RWPE1 (cell line): ENCODE data around the gene SAAL1.

Experiments used
- CTCF ChIA-PET: fragments of 350-600 bp; sonication (Branson Sonifier 250); formaldehyde crosslinking; extraction: SDS; loops from one replicate; lab custom pipeline; 2021; lab: Yijun Ruan, JAX
- POLR2A ChIA-PET: fragments of 400-600 bp; formaldehyde crosslinking; extraction: SDS; loops from one replicate; lab custom pipeline; 2020; ENCODE audit warnings: antibody characterized with exemption; ENCODE audit not compliant: low non-redundant PET; lab: Yijun Ruan, JAX
- DNase-seq: peaks from one replicate; pipeline ENCODE4 v3.0.0; 2012; ENCODE audit warnings: low spot score
- H3K27ac ChIP-seq: fragments of 450-650 bp; 2 replicates; pipeline ENCODE4 v1.5.1; 2017
- TF ChIP-seq, protein P1 (sequence below): fragments of 450-650 bp; conservative IDR thresholded peaks from 2 replicates; pipeline ENCODE4 v1.5.1; 2017; ENCODE audit warnings: low read depth, mild to moderate bottlenecking

The SAAL1 gene

DNA sequence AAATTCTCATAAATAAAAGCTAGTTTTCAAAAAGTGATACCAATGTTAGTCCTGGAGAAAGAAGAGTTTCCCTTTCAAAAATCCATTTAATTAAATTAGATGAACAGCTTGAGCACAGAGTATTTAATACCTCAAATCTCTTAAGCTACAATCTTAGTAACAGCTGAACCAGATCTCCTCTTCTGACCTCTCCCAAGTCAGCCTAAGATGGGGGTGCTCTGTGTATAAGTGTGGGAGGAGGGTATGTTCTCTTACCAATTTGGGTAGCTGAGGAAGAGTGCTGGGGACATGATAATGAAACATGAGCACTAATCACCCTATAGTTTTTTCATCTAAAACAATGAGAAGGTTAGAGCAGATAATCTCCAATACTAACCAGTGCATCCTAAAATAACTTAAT lies 69.4 kb downstream of the SAAL1 start:
- H3K27ac ChIP-seq = no peak overlapping the region
- DNase-seq = no peak
- POLR2A ChIA-PET = no interaction called here
- CTCF ChIA-PET = no interaction called here
- TF ChIP-seq, protein P1, sequence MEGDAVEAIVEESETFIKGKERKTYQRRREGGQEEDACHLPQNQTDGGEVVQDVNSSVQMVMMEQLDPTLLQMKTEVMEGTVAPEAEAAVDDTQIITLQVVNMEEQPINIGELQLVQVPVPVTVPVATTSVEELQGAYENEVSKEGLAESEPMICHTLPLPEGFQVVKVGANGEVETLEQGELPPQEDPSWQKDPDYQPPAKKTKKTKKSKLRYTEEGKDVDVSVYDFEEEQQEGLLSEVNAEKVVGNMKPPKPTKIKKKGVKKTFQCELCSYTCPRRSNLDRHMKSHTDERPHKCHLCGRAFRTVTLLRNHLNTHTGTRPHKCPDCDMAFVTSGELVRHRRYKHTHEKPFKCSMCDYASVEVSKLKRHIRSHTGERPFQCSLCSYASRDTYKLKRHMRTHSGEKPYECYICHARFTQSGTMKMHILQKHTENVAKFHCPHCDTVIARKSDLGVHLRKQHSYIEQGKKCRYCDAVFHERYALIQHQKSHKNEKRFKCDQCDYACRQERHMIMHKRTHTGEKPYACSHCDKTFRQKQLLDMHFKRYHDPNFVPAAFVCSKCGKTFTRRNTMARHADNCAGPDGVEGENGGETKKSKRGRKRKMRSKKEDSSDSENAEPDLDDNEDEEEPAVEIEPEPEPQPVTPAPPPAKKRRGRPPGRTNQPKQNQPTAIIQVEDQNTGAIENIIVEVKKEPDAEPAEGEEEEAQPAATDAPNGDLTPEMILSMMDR = no peak
